Vagina (tissue), 2 donors: ENCODE measurements around the gene SAMD4A.

Experiments
- POLR2A ChIP-seq, 2 donors: fragments of 450-650 bp; IDR thresholded peaks; one replicate each; pipeline ENCODE4 v1.6.1; 2017; ENCODE audit warnings: antibody characterized with exemption in 2 of 2, mild to moderate bottlenecking in 2 of 2, moderate library complexity in 2 of 2
- POLR2AphosphoS5 ChIP-seq, 2 donors: sonication (generic); formaldehyde crosslinking; IDR thresholded peaks; one replicate each; pipeline ENCODE4 v1.9.0; 2017; ENCODE audit warnings: antibody characterized with exemption in 2 of 2, mild to moderate bottlenecking in 2 of 2, low read depth in 1 of 2; ENCODE audit not compliant: insufficient read depth in 1 of 2
- TF ChIP-seq, protein P1 (sequence below), 3 experiments: fragments of 450-650 bp in 2 of 3; fragments of 200-600 bp in 1 of 3; sonication (generic) in 1 of 3; IDR thresholded peaks; one replicate each; pipeline ENCODE4 v1.5.1; 2017 to 2019; ENCODE audit warnings: antibody characterized with exemption in 3 of 3, mild to moderate bottlenecking in 2 of 3, moderate library complexity in 2 of 3

DNA sequence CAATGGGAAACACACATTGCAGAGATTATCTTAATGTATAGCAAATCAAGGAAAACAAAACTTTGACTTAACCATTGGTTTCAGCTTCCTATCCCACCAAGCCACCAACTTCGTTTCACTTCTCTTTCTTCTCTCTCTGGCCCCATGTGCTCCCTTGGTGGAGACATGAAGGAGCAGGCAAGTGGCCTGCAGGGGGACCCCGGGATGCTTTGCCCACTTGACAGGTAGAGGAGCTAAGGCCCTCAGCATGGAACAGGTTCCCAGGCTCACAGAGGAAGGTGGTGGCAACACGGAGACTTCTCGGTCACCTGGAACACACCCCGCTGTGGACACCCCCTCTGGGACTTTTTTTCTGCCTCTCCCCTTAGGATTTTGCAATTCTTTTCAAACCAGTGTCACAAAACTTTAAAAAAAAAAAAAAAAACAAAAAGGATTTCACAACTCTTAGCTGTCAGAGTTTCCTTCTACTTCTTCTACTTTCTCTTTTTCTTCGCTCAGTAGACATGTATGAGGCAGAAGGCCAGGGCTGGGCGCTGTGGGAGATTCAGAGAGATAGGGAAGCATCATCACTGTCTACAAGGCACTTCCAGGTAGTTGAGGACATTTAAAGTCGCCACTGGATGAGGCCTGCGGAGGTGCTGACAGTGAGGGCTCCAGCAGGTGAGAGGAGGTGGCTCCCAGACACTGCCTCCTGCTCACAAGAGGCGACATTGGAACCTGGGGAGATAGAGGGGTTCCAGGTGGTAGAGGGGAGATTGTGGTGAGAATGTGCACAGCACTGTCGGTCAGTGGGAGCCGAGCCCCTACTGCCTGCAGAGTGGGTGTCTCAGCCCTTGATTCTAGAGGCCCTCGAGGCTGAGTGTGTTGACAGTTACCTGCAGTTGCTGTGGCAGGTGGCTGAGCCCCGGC lies 216.1 kb downstream of the SAMD4A start:
- TF ChIP-seq, protein P1, sequence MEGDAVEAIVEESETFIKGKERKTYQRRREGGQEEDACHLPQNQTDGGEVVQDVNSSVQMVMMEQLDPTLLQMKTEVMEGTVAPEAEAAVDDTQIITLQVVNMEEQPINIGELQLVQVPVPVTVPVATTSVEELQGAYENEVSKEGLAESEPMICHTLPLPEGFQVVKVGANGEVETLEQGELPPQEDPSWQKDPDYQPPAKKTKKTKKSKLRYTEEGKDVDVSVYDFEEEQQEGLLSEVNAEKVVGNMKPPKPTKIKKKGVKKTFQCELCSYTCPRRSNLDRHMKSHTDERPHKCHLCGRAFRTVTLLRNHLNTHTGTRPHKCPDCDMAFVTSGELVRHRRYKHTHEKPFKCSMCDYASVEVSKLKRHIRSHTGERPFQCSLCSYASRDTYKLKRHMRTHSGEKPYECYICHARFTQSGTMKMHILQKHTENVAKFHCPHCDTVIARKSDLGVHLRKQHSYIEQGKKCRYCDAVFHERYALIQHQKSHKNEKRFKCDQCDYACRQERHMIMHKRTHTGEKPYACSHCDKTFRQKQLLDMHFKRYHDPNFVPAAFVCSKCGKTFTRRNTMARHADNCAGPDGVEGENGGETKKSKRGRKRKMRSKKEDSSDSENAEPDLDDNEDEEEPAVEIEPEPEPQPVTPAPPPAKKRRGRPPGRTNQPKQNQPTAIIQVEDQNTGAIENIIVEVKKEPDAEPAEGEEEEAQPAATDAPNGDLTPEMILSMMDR (IDR thresholded peaks at IDR 0.05) = no peak
- TF ChIP-seq POLR2A (IDR thresholded peaks at IDR 0.05) (no peak), POLR2AphosphoS5 (IDR thresholded peaks at IDR 0.05; ENCODE audit: insufficient read depth in 1 of 2, low read depth in 1 of 2) (no peak)
